GM21528 (cell line): ENCODE results near the gene PRKG1.
"Not testable (repeated sequence)": the region's sequence is repeated elsewhere in the genome, so short reads cannot be mapped to it uniquely, and the experiment has no call there.

Experiments
- ATAC-seq: cut with Tn5 transposase; IDR thresholded peaks from one replicate; pipeline ENCODE4 v1.9.1; 2021; ENCODE audit warnings: mild to moderate bottlenecking, moderate library complexity; ENCODE audit not compliant: unreplicated experiment, low FRiP score

The PRKG1 gene

DNA sequence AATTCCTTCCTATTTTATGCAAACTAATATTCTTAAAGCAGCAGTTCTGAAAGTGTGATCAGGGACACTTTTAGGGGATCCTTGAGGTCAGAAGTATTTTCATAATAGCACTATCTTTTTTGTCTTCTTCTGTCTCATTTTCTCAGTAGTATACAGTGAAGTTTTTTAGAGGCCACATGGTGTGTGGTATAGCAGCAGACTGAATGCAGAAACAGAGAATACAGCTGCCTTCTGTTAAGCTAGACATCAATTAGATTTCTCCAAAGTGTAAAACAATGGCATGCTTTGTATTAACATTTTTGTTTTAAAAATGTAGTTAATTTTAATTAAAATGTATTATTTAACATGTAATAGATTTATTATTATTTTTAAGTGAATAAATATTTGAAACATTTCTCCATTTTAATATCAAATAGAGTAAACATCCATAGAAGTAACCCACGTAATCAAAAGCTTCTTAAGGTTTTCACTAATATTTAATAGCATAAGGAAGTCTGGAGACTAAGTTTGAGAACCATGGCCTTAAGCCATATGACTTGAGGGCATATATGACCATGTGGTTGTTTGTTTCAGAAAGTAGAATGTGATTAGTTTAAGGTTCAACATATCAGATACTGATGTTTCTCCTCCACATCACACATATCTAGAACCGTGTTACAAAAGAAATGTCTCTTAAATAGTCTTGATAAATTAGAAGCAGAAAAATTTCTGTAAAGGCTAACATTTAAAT is 94.0 kb downstream of the PRKG1 start:
- ATAC-seq: no peak

DNA sequence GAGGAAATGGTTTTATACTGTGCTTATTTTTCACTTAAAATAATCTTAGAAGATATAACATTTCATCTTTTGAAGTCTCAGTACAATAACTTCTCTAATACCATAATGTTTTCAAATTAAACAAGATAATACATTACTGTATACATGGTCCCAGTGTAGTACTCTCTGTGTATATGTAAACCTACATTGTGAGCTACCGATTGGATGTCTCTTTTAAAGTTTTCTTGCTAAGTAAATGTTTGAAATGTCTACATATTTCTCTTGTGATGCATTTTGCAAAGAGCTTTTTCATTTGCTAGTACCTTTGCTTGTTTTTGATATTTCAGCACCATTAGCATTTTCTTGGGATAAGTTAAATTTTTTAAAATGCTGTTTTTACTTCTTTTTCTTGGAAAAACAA is 94.8 kb downstream of the PRKG1 start:
- ATAC-seq: no peak

DNA sequence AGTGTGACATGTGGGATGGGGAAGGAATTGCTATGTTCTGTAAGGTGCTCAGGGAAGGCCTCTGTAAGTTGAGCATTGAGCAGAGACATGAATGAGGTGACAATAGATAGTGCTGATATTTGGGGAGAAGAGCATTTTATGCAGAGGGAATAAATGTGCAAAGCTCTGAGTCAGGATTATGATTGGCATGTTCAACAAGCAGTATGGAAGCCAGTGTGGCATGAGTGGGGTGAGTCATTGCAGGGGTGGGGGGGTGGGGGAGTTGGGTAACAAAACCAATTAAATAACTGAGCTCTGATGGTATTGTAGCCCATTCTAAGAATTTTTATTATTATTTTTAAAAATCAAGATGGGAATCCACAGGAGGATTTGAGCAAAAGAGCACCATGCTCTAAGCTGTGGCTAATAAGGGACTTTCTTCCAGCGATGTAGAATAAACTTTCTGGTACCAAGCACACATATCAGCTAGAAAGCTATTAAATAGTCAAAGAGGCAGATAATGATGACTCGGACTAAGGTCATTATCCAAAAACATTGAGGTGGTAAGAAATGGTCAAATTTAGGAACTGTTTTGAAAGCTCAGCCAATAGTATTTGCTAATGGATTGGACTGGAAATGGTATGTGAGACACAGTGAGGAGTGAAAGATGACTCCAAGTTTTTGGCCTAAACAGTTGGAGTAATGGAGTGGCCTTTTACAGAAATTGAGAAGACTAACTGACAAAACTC is 96.4 kb downstream of the PRKG1 start:
- no peak for ATAC-seq

DNA sequence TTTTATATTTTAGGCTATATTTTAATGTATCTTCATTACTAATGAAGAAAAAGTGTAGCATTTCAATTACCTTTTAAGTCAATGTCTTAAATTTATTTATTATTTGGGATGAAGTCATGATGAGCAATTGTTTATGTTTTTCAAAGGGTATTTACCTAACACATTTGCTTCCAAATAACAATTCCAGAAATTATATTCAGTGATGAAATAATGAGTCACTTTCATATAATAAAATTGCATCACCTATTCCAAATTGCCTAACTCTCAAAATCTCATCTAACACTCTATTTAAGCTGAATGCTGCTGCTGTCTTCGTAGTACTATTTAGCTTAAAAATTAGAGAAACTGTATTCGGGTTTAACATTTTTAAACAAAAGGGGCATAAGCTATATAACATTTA is 97.7 kb downstream of the PRKG1 start:
- no peak for ATAC-seq

DNA sequence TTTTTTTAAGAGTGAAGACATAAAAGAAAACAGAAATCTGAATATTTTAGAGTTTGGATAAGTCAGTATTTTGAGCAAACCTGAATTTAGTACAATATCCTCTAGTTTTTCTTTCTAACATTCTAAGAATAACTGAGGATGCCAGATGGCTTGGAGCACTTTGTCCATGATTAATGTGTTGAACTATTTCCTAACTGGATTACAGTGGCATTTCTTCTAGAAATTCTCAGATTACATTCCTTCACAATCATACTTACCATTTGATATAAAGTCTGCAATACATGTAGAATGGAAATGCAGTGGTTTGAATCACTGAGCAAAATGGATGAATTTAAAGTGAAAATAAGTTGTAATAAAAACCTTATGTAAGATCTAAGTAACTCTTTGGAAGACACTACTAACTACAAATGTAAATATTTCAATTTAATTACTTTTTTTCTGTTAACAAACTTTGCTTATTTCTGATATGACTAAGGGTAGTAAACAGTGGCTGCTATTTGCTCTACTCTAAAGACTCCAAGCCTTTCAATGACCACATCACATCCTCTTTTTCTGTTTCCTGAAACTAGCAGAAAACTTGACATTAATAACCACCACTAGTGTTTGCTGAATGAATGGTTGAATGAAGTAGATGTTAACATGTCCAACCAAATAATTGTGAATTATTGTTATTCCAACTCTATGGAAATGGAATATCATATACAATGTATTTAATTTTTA is 102.8 kb downstream of the PRKG1 start:
- no peak for ATAC-seq

DNA sequence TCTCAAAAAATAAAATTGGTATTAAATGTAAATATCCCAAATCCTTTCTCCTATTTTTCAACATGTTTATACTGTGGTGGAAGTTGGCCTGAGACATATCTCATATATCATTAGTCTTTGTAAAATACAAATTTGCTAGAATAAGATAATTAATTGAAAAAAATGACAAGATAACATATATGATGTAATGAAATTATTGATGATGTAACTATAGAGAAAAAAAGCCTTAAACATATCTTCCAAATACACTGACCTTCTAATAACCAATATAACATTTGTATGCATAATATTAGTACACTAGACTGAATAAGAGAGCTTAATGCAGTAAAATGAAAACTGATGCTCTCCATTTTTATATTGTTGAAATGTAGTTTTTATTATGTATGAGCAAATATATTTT is 104.3 kb downstream of the PRKG1 start:
- no peak for ATAC-seq

DNA sequence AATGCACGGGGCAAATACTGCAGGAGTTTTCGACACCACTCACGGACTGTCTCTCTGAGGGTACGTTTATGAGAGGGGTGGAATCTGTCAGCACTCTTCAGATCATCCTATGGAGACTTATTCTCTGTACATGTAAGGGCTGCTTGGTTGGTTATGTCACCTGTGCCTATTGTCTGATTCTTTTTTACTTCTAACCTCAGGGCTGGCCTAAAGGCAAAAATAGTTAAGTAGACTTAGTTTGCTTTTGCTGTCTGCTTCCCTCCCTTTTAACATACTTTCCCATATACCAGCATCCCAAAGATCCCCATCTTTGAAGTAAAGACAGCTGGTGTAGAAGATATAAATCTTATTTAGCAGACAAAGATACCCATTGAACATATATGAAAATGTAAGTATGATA is 105.9 kb downstream of the PRKG1 start:
- no peak for ATAC-seq

DNA sequence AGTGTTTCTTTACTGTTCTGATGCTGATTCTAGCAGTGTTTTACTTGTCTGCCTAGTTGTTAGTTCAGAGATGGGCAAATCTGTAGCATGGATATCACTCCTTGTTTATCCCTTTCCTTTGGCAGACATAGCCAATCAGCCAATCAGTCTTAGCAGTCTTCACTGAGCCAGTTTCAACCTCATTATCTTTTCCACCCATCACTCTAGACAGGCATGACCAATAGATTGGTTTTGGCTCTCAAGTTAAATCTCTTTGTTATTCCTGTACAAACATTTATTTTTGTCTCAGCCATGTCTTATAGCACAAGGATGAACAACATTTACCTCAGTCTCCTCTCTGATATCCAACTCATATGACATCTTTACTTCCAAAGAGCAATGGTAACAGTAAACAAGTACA is 109.5 kb downstream of the PRKG1 start:
- no peak for ATAC-seq

DNA sequence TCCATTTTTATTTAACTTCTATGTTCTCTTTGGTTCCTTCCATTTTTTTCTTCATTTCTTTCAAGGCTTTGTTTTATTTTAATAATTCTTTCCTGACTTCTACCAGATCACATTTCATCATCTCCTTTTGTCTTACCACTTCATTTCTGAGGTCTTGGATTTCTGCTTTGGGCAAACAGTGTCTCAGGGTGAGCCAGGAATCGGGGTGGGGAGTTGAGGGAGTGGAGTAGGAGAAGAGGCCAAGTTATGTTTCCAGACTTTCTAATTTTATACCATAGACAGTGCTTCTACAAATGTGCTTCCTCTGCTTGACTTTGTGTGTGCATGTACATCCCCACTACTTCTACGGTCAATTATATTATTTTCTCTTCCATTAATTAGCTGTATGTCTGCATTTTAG is 112.1 kb downstream of the PRKG1 start:
- ATAC-seq: no peak

DNA sequence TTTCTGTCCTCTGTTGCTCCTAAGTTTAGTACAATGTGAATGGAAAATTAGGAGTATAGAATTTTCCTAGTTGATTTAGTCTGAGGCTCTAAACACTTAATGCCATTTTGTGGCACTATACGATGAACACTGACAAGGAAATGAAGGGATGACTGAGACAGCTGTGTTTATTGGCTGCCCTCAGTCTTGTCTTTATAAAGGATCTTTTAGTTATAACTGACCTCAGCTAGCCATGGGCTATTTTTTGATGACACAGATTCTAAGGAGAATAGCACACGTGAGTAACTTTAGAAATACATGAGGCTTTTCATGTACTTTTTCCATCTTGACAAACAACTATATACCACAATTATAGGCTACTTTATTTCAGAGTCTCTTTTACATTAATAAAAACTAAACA is 113.7 kb downstream of the PRKG1 start:
- no peak for ATAC-seq

DNA sequence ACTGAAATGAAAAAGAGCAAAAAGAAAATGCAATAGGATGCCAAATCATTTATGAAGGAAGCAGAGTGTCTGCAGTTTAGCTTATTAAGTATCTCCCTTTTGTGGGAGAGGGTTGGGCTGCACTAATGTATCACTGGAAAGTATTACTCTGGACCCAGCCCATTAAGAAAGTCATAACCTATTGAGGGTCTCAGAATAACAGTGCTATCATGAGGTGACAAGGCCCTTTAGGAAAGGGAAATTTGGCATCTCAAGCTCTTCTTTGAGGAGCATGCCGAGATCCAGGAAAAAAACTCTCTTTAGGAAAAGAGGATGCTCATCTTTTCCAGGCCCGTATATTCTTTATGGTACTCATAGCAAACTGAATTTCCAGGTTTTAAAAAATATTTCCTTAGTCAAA is 114.6 kb downstream of the PRKG1 start:
- ATAC-seq: no peak

DNA sequence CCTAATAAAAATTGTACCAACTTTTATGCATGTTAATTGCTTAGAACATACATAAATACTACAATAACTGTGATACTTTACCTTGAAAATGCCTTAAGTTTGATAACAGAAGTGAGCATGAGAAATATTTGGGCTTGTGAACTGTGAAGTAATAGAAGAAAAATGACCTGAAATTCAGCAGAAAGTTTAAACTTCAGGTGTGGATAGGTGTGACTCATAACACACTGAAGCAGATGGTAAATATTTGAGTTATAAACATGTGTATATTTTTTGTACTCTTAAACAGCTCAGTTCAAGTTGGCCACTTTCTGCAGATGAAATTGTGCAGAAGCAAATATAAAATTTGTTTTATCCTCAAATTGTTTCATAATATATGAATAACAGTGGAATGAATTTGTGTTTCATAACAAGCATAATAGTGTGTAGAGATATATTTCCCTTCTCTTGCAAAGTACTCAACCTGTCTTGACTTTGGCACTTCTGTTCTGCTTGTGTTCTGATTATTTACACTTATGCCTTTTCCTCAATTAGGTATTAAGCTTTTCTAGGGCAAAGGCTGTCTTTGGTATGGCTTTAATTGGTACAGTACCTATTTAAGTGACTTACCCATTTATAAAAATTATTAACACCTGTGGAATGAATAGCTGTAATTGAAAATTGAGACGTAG is 122.4 kb downstream of the PRKG1 start:
- no peak for ATAC-seq

DNA sequence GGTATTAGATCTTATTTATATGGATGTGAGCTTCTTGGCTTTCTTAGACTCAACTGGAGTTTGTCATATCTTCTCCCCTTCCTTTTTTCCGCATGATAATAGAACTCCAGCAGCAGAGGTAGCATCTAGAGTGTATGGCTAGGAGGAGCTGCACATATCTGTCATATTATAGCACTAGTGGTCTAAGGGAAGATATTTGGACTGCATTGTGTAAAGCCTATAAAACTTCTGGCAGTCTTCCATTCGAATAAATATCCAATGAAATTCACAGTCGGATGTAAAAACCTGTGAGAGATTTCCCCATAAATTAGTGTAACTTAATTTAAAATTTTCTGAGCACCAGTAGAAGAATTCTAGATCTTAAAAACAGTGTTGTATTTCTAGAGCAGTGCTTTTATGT is 123.9 kb downstream of the PRKG1 start:
- no peak for ATAC-seq

DNA sequence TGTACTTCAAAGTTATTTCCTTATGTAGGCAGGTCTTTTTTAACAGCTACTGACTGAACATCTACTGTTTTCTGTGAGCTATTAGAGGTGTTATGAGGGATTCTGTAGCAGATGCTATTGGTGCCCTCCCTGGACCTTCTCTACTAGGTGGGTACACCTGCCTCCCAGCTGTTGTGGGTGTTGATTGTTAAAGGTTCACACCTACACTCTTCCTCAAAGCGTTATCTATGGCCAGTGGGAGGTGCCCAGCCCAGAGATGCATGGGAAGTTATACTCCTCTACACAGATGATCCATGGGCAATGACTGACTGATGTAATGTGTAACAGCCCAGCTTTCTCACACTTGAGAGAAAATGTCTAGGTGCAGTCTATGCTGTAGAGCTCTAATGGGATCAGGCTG is 127.7 kb downstream of the PRKG1 start:
- ATAC-seq: no peak

DNA sequence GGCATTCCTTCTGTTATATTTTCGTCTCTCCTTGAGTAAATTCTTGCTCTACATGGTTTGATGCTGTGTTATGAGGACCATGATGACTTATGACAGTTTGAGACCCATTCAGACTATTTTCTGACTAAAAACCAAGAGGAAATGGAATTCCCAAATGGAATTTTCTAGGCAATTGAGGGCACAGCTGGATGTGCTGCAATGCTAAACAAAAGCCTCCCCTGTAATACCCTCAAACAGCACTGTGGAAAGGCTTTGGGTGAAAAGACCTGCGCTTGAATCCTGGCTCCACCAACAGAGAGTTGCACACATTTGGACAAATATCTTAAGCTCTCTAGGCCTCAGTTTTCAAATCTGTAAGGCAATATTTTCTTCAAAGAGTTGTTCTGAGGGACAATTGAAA is 129.1 kb downstream of the PRKG1 start:
- no peak for ATAC-seq

DNA sequence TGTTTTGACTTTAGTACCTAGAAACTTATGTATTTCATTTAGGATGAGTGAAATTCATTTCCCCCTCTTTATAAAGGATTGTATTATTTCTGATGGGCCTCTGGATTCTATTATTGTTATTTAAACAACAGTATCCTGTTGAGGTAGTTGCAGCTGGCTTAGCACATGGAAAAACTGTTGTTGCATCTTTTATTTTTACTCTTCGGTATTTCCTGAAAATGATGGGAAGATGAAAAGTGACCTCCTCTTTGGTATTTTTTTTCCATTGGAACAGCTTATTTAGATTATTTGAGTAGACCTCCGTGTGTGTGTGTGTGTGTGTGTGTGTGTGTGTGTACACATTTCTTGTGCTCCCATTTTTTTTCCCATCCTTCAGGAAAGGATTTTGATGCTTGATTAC is 129.8 kb downstream of the PRKG1 start:
- ATAC-seq: no peak

DNA sequence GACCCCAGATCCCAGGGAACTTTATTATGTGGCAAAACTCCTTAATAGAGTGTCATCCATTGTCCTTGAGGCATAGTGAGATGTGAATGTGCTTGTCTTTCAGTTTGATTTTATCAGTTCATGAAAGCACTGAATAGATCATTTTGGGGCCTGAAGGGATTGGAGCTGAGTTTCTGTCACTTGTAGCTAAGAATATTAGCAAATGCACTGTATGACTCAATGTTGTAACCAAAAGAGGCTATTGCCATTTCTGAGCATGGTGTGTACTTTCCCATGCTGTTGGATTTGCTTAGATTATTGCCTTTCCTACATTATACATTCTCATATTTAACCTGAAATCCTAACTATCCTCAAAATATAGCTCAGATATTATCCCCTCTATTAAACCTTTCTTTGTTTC is 130.4 kb downstream of the PRKG1 start:
- ATAC-seq: no peak

DNA sequence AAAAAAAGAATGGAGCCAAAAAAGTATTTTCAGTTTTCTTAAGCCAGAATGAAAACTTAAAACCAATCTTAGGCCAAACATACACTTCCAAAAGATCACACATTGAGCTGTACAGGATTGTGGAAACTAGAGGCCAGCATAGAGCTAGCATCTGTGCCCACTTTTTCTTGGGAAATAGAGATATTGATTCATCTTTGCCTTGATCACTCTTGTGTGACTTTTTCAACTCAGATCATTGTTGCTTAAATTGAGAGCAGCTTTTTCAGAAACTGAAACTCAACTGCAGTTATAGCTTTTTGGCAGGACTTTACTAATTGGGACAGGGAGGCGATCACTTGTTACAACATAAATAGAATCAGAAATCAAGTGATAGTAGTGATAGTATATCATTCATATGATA is 132.2 kb downstream of the PRKG1 start:
- no peak for ATAC-seq

DNA sequence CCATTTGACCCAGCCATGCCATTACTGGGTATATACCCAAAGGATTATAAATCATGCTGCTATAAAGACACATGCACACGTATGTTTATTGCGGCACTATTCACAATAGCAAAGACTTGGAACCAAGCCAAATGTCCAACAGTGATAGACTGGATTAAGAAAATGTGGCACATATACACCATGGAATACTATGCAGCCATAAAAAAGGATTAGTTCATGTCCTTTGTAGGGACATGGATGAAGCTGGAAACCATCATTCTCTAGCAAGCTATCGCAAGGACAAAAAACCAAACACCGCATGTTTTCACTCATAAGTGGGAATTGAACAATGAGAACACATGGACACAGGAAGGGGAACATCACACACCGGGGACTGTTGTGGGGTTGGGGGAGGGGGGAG is 138.7 kb downstream of the PRKG1 start:
- ATAC-seq: not testable (repeated sequence)

DNA sequence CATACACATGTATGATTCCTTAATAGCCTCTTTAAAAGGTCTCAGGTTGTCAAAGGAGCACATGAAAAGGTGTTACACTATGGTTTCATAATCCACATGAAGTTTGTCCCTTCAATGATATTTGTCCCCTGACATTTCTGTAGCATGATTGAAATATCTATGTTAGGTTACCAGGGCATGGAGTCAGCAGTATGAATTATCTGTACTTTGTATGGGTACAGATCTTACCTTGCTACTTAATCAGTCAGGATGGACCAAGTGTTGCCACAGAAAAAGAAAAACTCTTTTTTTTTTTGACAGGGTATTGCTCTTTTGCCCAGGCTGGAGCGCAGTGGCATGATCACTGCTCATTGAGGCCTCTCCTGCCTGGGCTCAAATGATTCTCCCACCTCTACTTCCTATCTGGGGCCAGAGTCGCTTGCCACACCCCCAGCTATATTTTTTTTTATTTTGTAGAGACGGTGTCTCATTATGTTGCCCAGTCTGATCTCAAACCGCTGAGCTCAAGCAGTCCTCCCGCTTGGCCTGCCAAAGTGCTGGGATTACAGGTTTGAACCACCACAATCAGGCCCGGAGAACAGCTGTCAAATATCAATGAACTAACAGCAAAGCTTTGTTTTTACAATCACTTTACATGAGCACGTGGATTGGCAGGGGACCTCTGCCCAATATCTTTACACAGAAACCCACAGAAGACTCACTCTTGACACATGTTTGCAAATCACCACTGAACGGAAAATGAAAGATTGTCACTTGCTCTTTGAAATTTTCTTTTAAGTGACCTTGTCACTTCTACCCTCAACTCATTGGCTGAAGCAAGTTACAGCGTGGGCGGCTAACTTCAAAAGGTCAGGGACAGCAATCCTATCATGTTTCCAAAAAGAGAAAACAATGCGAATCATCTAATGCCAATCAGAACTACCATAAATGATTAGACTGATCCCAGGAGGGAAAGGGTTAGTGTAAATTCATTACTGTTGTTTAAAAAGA is 140.2 kb downstream of the PRKG1 start:
- no peak for ATAC-seq
